Hepatocyte (in vitro differentiated cells): ENCODE data around the gene PAEP. TPM values are rescaled to one million over a fixed set of nuclear protein-coding genes. Genes with fewer than 3 reads are reported as not detected.

ENCODE experiments used
- DNase-seq: peaks from one replicate; pipeline ENCODE4 v3.0.0-alpha.2; 2016; ENCODE audit warnings: low spot score
- H2AFZ ChIP-seq: fragments of 200-600 bp; sonication (generic); 2 replicates; pipeline ENCODE4 v1.6.0; 2016; ENCODE audit warnings: antibody characterized with exemption, mild to moderate bottlenecking
- H3K27ac ChIP-seq: fragments of 200-600 bp; sonication (generic); 2 replicates; pipeline ENCODE4 v1.5.1; 2016; ENCODE audit warnings: mild to moderate bottlenecking
- H3K27me3 ChIP-seq: fragments of 200-600 bp; sonication (generic); 2 replicates; pipeline ENCODE4 v1.6.1; 2016
- H3K36me3 ChIP-seq: fragments of 200-600 bp; sonication (generic); replicated peaks from 2 replicates; pipeline ENCODE4 v1.5.1; 2016; ENCODE audit warnings: low read depth; ENCODE audit not compliant: insufficient read depth
- H3K4me1 ChIP-seq: fragments of 200-600 bp; sonication (generic); 2 replicates; pipeline ENCODE4 v1.5.1; 2016; ENCODE audit warnings: mild to moderate bottlenecking, moderate library complexity; ENCODE audit not compliant: insufficient read depth
- H3K4me2 ChIP-seq: fragments of 200-600 bp; sonication (generic); 2 replicates; pipeline ENCODE4 v1.6.0; 2016
- H3K4me3 ChIP-seq: fragments of 200-600 bp; sonication (generic); 2 replicates; pipeline ENCODE4 v1.5.1; 2016; ENCODE audit warnings: mild to moderate bottlenecking
- H3K79me2 ChIP-seq: fragments of 200-600 bp; sonication (generic); 2 replicates; pipeline ENCODE4 v1.6.0; 2017; ENCODE audit warnings: mild to moderate bottlenecking
- H3K9me2 ChIP-seq: fragments of 200-600 bp; sonication (generic); replicated peaks from 2 replicates; pipeline ENCODE4 v1.6.0; 2017; ENCODE audit warnings: mild to moderate bottlenecking; ENCODE audit not compliant: insufficient read depth
- H3K9me3 ChIP-seq: fragments of 200-600 bp; sonication (generic); 2 replicates; pipeline ENCODE4 v1.5.1; 2016; ENCODE audit warnings: low read depth, mild to moderate bottlenecking
- H4K20me1 ChIP-seq: fragments of 200-600 bp; sonication (generic); 2 replicates; pipeline ENCODE4 v1.6.0; 2016; ENCODE audit warnings: mild to moderate bottlenecking; ENCODE audit not compliant: insufficient read depth, poor library complexity, severe bottlenecking
- CTCF ChIP-seq: fragments of 200-600 bp; sonication (generic); IDR thresholded peaks from 2 replicates; pipeline ENCODE4 v1.5.1; 2016; ENCODE audit warnings: antibody characterized with exemption, mild to moderate bottlenecking; ENCODE audit not compliant: poor library complexity
- EZH2 ChIP-seq: fragments of 200-600 bp; sonication (generic); IDR thresholded peaks from 2 replicates; pipeline ENCODE4 v1.6.1; 2016; ENCODE audit warnings: antibody characterized with exemption, mild to moderate bottlenecking, borderline replicate concordance
- EZH2phosphoT487 ChIP-seq: fragments of 200-600 bp; sonication (generic); IDR thresholded peaks from one replicate; pipeline ENCODE4 v1.6.1; 2018; ENCODE audit warnings: antibody characterized with exemption, mild to moderate bottlenecking, low read depth, moderate library complexity; ENCODE audit not compliant: unreplicated experiment, severe bottlenecking
- WGBS: methylation state at CpG from one replicate; pipeline ENCODE4 v1.1.6; 2016; ENCODE audit warnings: low lambda C conversion rate; ENCODE audit errors: missing lambda C conversion rate; 5-methylcytosine and 5-hydroxymethylcytosine counted together
- polyA plus RNA-seq: library from polyadenylated mRNA; unstranded; fragments of >200 nt; fragmentation: Nextera tagmentation; extraction: Ambion mirVana; gene quantifications from 2 replicates; pipeline ENCODE4 v1.2.1, GENCODE V29; 2016
- total RNA-seq: library from RNA; depleted of rRNA; stranded (reverse); fragments of >200 nt; gene quantifications from 2 replicates; pipeline ENCODE4 v1.2.3, GENCODE V29; 2014

PAEP gene
- total and polyA plus RNA-seq, 2 experiments from 2014 or later, result not detected

GRCh38 chr9:135521608-135522095 lies 39.9 kb upstream of the PAEP start:
- H3K4me3 ChIP-seq, result no peak overlapping the region
- H3K4me1 ChIP-seq, result no peaks in the 10 kb centered on the region
- no peak overlapping the region for H3K4me2 ChIP-seq
- no peaks in the 10 kb centered on the region for H3K27me3 ChIP-seq
- H3K36me3 ChIP-seq, result no peaks in the 10 kb centered on the region
- DNase-seq, result no peak
- no peaks in the 10 kb centered on the region for H3K9me3 ChIP-seq
- TF ChIP-seq EZH2, result no peak
- H3K27ac ChIP-seq, result no peak overlapping the region
- H3K79me2 ChIP-seq, result no peaks in the 10 kb centered on the region
- no peaks in the 10 kb centered on the region for H3K9me2 ChIP-seq
- no peaks in the 10 kb centered on the region for H4K20me1 ChIP-seq
- WGBS, result 95% methylated on average over 10 of the region's 11 CpGs
- no peak overlapping the region for H2AFZ ChIP-seq

DNA sequence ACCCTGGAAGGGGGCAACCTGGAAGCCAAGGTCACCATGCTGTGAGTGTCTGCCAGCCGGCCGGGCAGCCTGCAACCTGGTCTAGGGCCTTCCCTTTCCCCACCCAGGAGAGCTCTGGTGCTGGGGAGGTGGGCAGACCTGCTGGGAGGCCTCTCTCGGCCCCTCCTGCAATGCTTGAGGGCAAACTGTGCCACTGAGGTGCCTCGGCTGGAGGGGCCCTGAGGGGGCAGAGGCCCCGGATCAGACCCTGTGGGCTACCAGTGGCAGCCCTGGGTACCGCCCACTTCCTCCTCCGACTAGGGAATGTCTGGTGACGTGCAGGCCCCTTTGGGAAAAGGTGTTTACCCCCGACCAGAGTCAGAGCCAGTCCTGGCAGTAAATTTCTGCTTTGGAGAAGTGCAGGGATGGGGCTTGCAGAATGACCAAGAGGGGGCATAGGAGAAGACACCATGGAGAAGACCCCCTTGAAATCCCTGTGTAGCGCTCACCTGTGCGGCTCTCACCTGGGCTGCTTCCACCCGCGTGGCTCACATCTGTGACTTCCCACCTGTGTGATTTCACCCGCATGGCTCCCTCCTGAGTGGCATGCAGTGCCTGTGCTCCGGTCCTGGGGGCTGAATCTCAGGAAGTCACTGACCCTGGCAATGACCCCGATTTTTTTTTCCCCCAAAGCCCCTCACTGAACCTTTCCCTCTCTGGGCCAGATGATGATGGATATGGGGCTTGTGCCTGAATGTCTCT lies 39.2 kb upstream of the PAEP start:
- Histone ChIP-seq H3K9me2 (no peaks in the 10 kb centered on the region), H3K4me2 (no peak overlapping the region), H3K36me3 (no peaks in the 10 kb centered on the region), H2AFZ (no peak overlapping the region), H4K20me1 (no peaks in the 10 kb centered on the region), H3K27ac (no peak overlapping the region), H3K4me1 (no peaks in the 10 kb centered on the region), H3K4me3 (no peak overlapping the region), H3K79me2 (no peaks in the 10 kb centered on the region), H3K9me3 (no peaks in the 10 kb centered on the region), H3K27me3 (no peaks in the 10 kb centered on the region)
- 88% methylated on average over 16 of the region's 16 CpGs for WGBS
- DNase-seq, result no peak
- no peak for TF ChIP-seq EZH2
- TF ChIP-seq CTCF, result no peak
- no peak for TF ChIP-seq EZH2phosphoT487

GRCh38 chr9:135522931-135523330 lies 38.6 kb upstream of the PAEP start:
- Histone ChIP-seq H3K4me3 (no peak overlapping the region), H3K36me3 (no peaks in the 10 kb centered on the region), H2AFZ (no peak overlapping the region), H3K27me3 (no peaks in the 10 kb centered on the region), H3K4me2 (no peak overlapping the region), H3K9me2 (no peaks in the 10 kb centered on the region), H4K20me1 (no peaks in the 10 kb centered on the region), H3K4me1 (no peaks in the 10 kb centered on the region), H3K27ac (no peak overlapping the region), H3K9me3 (no peaks in the 10 kb centered on the region), H3K79me2 (no peaks in the 10 kb centered on the region)
- no peak for TF ChIP-seq CTCF
- no peak for TF ChIP-seq EZH2
- no peak for TF ChIP-seq EZH2phosphoT487
- no peak for DNase-seq
- WGBS, result 90% methylated on average over 11 of the region's 17 CpGs

DNA sequence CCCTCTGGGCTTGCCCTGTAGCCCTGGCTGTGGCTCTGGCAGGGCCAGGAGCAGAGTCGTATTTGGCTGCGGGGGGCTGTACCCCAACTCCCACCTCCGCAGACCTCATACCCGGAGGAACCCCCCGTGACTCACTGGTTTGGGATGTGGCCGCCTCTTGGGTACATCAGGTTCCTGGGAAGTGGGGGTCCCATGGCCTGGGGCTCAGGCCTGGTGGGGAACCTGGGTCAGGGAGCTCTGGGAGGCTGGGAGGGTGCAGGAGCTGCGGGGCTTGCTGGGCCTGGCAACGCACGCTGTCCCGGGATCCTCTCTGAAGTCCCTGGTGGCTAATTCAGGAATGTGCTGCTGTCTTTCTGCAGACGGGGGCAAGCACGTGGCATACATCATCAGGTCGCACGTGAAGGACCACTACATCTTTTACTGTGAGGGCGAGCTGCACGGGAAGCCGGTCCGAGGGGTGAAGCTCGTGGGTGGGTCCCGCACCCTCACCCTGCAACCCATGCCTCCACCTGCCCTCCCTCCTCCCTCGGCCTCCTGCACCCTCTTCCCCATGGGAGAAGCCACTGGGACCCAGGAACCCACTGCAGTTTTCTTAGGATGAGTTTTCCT lies 37.9 kb upstream of the PAEP start:
- H4K20me1 ChIP-seq, result no peaks in the 10 kb centered on the region
- H3K36me3 ChIP-seq, result no peaks in the 10 kb centered on the region
- no peak overlapping the region for H3K4me2 ChIP-seq
- no peak for DNase-seq
- H3K27ac ChIP-seq, result no peak overlapping the region
- H3K9me2 ChIP-seq, result no peaks in the 10 kb centered on the region
- H3K9me3 ChIP-seq, result no peaks in the 10 kb centered on the region
- no peaks in the 10 kb centered on the region for H3K79me2 ChIP-seq
- H3K4me3 ChIP-seq, result no peak overlapping the region
- H3K4me1 ChIP-seq, result no peaks in the 10 kb centered on the region
- H3K27me3 ChIP-seq, result no peaks in the 10 kb centered on the region
- no peak overlapping the region for H2AFZ ChIP-seq
- TF ChIP-seq CTCF, result no peak
- no peak for TF ChIP-seq EZH2
- TF ChIP-seq EZH2phosphoT487, result no peak
- 83% methylated on average over 21 of the region's 21 CpGs for WGBS
